Endothelial cell of umbilical vein (primary cell): Measurements from ENCODE around the gene MGME1. TPM values are rescaled to one million over a fixed set of nuclear protein-coding genes. Genes with fewer than 3 reads are reported as not detected.

Source experiments
- BruUV-seq: library from RNA; stranded (reverse); fragments of 400-500 nt; replicated peaks from 2 replicates; lab custom pipeline; 2021; lab: Mats Ljungman, UMichigan
- CTCF ChIA-PET: fragments of 300-600, 350-600 bp; sonication (Branson Sonifier 250); formaldehyde crosslinking; loops from one replicate; lab custom pipeline; 2021; ENCODE audit warnings: antibody characterized with exemption, inconsistent platforms; lab: Charles Lee
- POLR2A ChIA-PET: fragments of 300-600, 350-600 bp; sonication (Branson Sonifier 250); formaldehyde crosslinking; loops from one replicate; lab custom pipeline; 2021; ENCODE audit warnings: antibody characterized with exemption, inconsistent platforms; lab: Charles Lee
- DNase-seq: peaks from one replicate; pipeline ENCODE4 v3.0.0-alpha.2; 2011; ENCODE audit warnings: low read depth, low spot score
- FAIRE-seq: peaks from 2 replicates; lab custom pipeline; 2011; peaks lifted over from hg19 to GRCh38; lab: Jason Lieb, UNC
- H2AFZ ChIP-seq: 2 replicates; pipeline ENCODE4 v1.6.0; 2012; ENCODE audit warnings: low read depth, low read length, control low read depth, inconsistent platforms
- H3K27ac ChIP-seq: 2 replicates; pipeline ENCODE4 v1.5.1; 2011; ENCODE audit warnings: low read depth, mild to moderate bottlenecking, control low read depth, low read length, moderate library complexity; ENCODE audit not compliant: insufficient read depth
- H3K27me3 ChIP-seq, 2 experiments: 2 replicates each; pipeline versions ENCODE4 v1.6.0 to v1.6.1; 2011; ENCODE audit warnings: low read length in 2 of 2, mixed read lengths in 1 of 2; ENCODE audit not compliant: control insufficient read depth in 2 of 2, insufficient read depth in 2 of 2
- H3K36me3 ChIP-seq, 2 experiments: 2 replicates in 1 of 2; 3 replicates in 1 of 2; pipeline ENCODE4 v1.5.1; 2011; ENCODE audit warnings: low read length in 2 of 2, mild to moderate bottlenecking in 1 of 2, moderate library complexity in 1 of 2; ENCODE audit not compliant: control insufficient read depth in 2 of 2, insufficient read depth in 2 of 2; ENCODE audit errors: extremely low read depth in 1 of 2
- H3K4me1 ChIP-seq: 3 replicates; pipeline ENCODE4 v1.5.1; 2011; ENCODE audit warnings: mild to moderate bottlenecking, low read length; ENCODE audit not compliant: control insufficient read depth, insufficient read depth; ENCODE audit errors: extremely low read depth
- H3K4me2 ChIP-seq: 2 replicates; pipeline ENCODE4 v1.6.1; 2011; ENCODE audit warnings: low read length, control low read depth, mixed read lengths; ENCODE audit not compliant: insufficient read depth
- H3K4me3 ChIP-seq, 3 experiments: fragments of 200-600 bp in 1 of 3; sonication (generic), shearing (Covaris generic) in 1 of 3; replicated peaks in 1 of 3; 2 replicates each; pipeline ENCODE4 v1.5.1; 2011 to 2016; ENCODE audit warnings: control low read depth in 3 of 3, low read length in 3 of 3, mild to moderate bottlenecking in 2 of 3, inconsistent platforms in 1 of 3, low read depth in 1 of 3, moderate library complexity in 1 of 3; ENCODE audit not compliant: insufficient read depth in 1 of 3
- H3K79me2 ChIP-seq: 2 replicates; pipeline ENCODE4 v1.6.0; 2012; ENCODE audit warnings: low read length, inconsistent platforms; ENCODE audit not compliant: control insufficient read depth, insufficient read depth
- H3K9ac ChIP-seq: replicated peaks from 2 replicates; pipeline ENCODE3; 2011; ENCODE audit warnings: low read length, control low read depth; ENCODE audit not compliant: insufficient read depth; ENCODE audit errors: extremely low read depth
- H3K9me1 ChIP-seq: replicated peaks from 3 replicates; pipeline ENCODE4 v1.6.0; 2011; ENCODE audit warnings: mild to moderate bottlenecking, low read length; ENCODE audit not compliant: control insufficient read depth, insufficient read depth; ENCODE audit errors: extremely low read depth
- H3K9me3 ChIP-seq: replicated peaks from 2 replicates; pipeline ENCODE4 v1.5.1; 2012; ENCODE audit warnings: low read length, inconsistent platforms; ENCODE audit not compliant: control insufficient read depth, insufficient read depth
- H4K20me1 ChIP-seq: replicated peaks from 2 replicates; pipeline ENCODE3; 2011; ENCODE audit warnings: mild to moderate bottlenecking, low read length; ENCODE audit not compliant: control insufficient read depth, insufficient read depth; ENCODE audit errors: extremely low read depth
- CTCF ChIP-seq, 2 donors: IDR thresholded peaks; 1 replicate in 1 of 2; 2 replicates in 1 of 2; pipeline ENCODE4 v1.5.1; 2011; ENCODE audit warnings: low read length in 2 of 2, mild to moderate bottlenecking in 2 of 2, moderate library complexity in 2 of 2, control low read depth in 1 of 2, inconsistent platforms in 1 of 2, low read depth in 1 of 2; ENCODE audit not compliant: insufficient read depth in 1 of 2; ENCODE audit errors: extremely low read depth in 1 of 2
- EZH2 ChIP-seq: IDR thresholded peaks from 2 replicates; pipeline ENCODE4 v1.6.1; 2012; ENCODE audit warnings: borderline replicate concordance, low read depth, mild to moderate bottlenecking, moderate library complexity, low read length, inconsistent platforms; ENCODE audit not compliant: severe bottlenecking
- FOS ChIP-seq: IDR thresholded peaks from 2 replicates; pipeline ENCODE4 v1.6.1; 2011; ENCODE audit warnings: mild to moderate bottlenecking, low read length, moderate library complexity, borderline replicate concordance; ENCODE audit not compliant: insufficient read depth
- GATA2 ChIP-seq: IDR thresholded peaks from 2 replicates; pipeline ENCODE4 v1.7.0; 2011; ENCODE audit warnings: low read depth, mild to moderate bottlenecking, moderate library complexity, mixed read lengths, low read length; ENCODE audit not compliant: insufficient read length, insufficient read depth
- JUN ChIP-seq: IDR thresholded peaks from 2 replicates; pipeline ENCODE4 v1.6.1; 2011; ENCODE audit warnings: borderline replicate concordance, low read depth; ENCODE audit not compliant: insufficient read length, insufficient read depth
- MAX ChIP-seq: IDR thresholded peaks from 2 replicates; pipeline ENCODE4 v1.6.1; 2011; ENCODE audit not compliant: insufficient read depth, insufficient read length
- MYC ChIP-seq: IDR thresholded peaks from one replicate; pipeline ENCODE4 v1.6.1; 2011; ENCODE audit warnings: mild to moderate bottlenecking, low read depth, low read length
- POLR2A ChIP-seq: IDR thresholded peaks from 2 replicates; pipeline ENCODE4 v1.6.1; 2012; ENCODE audit warnings: low read depth, mild to moderate bottlenecking, control low read depth, low read length
- POLR2AphosphoS5 ChIP-seq: IDR thresholded peaks from 2 replicates; pipeline ENCODE4 v1.6.1; 2012; ENCODE audit warnings: low read depth, mild to moderate bottlenecking, control low read depth, low read length, moderate library complexity; ENCODE audit not compliant: insufficient read depth
- dilution Hi-C: fragments of 300-500 bp; cut with MboI; formaldehyde crosslinking; loops from one replicate; pipeline ENCODE4 v1.15.0; 2019; ENCODE audit warnings: low sequenced_read_pairs; ENCODE audit not compliant: extremely low pct_ligation_motif_present
- intact Hi-C: fragments of 100-400 bp; cut with micrococcal nuclease; formaldehyde crosslinking; loops from one replicate; pipeline ENCODE4 v1.10.0; 2022
- polyA plus RNA-seq, 4 experiments: library from polyadenylated mRNA; depleted of rRNA in 3 of 4; stranded (reverse) in 3 of 4; unstranded in 1 of 4; fragments of >200 nt; gene quantifications; 2 replicates each; pipeline versions ENCODE4 v1.2.1 to v1.2.3, GENCODE V29; 2011 to 2012; ENCODE audit warnings: missing spikeins in 1 of 4
- total RNA-seq: library from RNA; stranded (reverse); gene quantifications from 2 replicates; pipeline ENCODE4 v1.2.3, GENCODE V29; 2021

The MGME1 gene
- total and polyA plus RNA-seq, 2 donors (not counting 3 experiments of a cell fraction or from before 2014, with no cell fraction given), result 8.9 to 26.2 TPM

GRCh38 chr20:17935761-17936160 lies 33.1 kb upstream of the MGME1 start:
- Histone ChIP-seq H3K4me2 (no peak overlapping the region), H3K36me3 (peaks cover 0 to 5% of the 10 kb centered on the region in 2 experiments), H2AFZ (no peak overlapping the region), H3K79me2 (no peaks in the 10 kb centered on the region), H3K9ac (no peak overlapping the region), H3K27ac (no peak overlapping the region), H3K9me3 (no peaks in the 10 kb centered on the region), H4K20me1 (no peaks in the 10 kb centered on the region), H3K9me1 (no peaks in the 10 kb centered on the region), H3K4me1 (peaks cover 14% of the 10 kb centered on the region), H3K4me3 (no peak overlapping the region), H3K27me3 (no peaks in the 10 kb centered on the region)
- dilution Hi-C loops, result no loop called here
- TF ChIP-seq GATA2 (no peak), EZH2 (no peak), MAX (no peak), JUN (no peak), POLR2A (no peak), POLR2AphosphoS5 (no peak), FOS (no peak), MYC (no peak), CTCF (IDR thresholded peaks at IDR 0.05; ENCODE audit: extremely low read depth in 1 of 2, insufficient read depth in 1 of 2, low read depth in 1 of 2, low read length in 2 of 2) (no peak)
- intact Hi-C loops, result loop anchor here (2.0 to 5.0 kb wide), 2 partner anchors 37 to 403 kb away; partner anchors contain the start of gene BFSP1
- CTCF ChIA-PET, result no interaction called here
- DNase-seq (no peak), FAIRE-seq (no peak)
- POLR2A ChIA-PET, result no interaction called here
- BruUV-seq, result no TSS peak
